MV-4-11 (cell line): ENCODE results near the gene CHP1.
"Not testable (repeated sequence)": the region's sequence is repeated elsewhere in the genome, so short reads cannot be mapped to it uniquely, and the experiment has no call there.

Experiments
- DNase-seq: peaks from one replicate; lab custom pipeline; 2025; lab: John Stamatoyannopoulos, UW

Gene CHP1

GRCh38 chr15:41230650-41231421, at the start of gene CHP1, which contains the start of gene EXD1:
Gene CHP1 (plus strand): TSS chr15:41231268. CDS start chr15:41231383, 115 bp downstream.
Gene EXD1 (minus strand): TSS chr15:41230757. CDS start chr15:41226575, 4,182 bp downstream.
- DNase-seq: peak; percentile 97

- DNase-seq: no peak
Measured at GRCh38 chr15:41182266-41182665, 48.8 kb upstream of the CHP1 start.

DNA sequence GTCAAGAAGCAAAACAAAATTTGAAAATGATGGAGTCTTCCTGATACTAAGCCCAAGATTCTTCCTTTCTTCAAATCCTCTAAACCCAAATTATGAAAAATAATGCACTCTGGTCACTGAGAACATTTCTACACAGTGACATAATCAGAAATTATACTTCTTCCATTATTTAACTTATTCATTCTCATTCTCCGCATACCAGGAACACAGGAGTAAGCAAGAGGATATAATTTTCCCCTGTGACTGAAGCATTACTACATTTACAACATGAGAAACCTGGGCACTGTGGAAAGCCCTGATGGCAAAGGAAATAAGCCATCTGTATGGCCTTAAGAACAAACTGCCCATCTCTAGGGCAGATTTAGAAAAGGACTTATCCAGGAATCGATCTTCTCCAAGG, 47.5 kb upstream of the CHP1 start:
- no peak for DNase-seq

DNA sequence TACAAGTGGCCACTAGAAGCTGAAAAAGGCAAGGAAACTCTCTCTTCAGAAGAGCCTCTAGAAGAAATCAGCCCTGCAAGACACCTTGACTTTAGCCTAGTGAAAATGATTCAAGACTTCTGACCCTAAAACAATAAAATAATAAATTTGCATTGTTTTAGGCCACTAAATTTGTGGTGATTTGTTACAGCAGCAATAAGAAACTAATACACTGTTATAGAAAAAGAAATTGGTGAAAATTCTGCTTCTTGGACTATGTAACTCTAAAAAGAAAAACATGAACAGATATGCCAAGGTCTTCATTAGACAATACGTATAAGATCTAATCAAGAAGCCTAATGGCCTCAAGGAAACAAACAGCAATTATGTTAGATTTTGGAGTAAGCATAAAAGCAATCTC, 36.6 kb upstream of the CHP1 start:
- no peak for DNase-seq

GRCh38 chr15:41199470-41199869, 31.6 kb upstream of the CHP1 start:
- no peak for DNase-seq

- DNase-seq: no peak
Measured at GRCh38 chr15:41203395-41203794, 27.7 kb upstream of the CHP1 start.

GRCh38 chr15:41205315-41205714, 25.8 kb upstream of the CHP1 start:
- no peak for DNase-seq

DNA sequence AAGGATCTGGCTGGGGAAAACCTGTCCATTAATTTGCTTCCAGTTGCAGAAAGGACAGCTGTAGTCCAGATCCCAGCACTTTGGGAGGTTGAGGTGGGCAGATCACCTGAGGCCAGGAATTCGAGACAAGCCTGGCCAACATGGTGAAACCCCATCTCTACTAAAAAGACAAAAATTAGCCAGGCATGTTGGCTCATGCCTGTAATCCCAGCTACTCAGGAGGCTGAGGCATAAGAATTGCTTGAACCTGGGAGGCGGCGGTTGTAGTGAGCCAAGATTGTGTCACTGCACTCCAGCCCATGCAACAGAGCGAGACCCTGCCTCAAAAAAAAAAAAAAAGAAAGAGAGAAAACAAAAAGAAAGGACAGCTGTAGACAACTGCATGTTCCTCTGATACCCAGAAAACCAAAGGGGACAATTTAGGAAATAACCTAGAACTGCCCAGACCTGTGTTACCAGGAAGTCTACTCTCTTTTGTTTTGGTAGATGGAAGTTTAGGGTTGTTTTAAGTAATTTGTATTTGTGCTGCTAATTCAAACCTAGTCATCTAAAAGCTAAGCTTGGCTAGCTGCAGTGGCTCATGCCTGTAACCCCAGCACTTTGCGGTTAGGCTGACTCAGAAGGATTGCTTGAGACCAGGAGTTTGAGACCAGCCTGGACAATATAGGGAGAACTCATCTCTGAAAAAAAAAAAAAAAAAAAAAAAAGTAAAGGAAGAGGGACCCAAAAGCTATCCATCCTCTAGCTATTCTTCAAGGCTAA, 23.2 kb upstream of the CHP1 start:
- peak; percentile 80 for DNase-seq

GRCh38 chr15:41215708-41216107, 15.4 kb upstream of the CHP1 start:
- DNase-seq: peak; percentile 95

DNA sequence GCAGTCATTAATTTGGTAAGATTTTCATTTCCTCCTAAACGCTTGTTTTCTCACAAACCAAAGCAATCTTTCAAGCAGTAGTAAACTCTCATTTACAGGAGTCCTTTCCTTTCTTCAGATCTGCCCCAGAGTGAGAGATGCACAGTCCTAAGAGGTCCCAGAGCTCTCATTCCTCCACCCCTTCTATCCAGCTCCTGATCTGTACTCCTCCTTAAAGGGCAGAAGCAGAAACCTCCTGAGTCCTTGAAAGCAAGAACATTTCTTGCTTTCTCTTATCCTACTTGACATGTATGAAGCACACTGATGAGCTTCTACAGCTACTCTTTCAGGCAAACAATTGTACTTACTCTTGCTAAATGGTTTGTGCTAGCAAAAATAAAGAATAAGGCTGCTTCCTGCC, 12.2 kb upstream of the CHP1 start:
- no peak for DNase-seq

DNA sequence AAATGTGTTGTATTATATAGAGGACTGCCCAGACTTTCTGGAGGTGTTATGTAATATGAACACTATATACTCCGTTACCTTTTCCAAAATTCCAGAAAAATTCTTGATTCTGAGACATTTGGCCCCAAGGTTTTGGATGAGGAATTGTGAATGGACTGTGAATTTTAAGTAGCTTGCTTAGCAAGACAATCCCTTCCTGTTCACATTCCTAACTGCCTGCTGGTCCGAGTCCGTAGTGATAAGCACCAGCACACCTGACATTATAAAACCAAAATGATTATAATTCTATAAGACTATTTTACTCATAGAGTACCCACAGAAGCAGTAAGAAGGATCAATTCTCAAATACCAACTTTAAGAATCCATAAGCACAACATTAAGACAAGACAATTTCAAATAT, 11.7 kb upstream of the CHP1 start:
- DNase-seq: no peak

DNA sequence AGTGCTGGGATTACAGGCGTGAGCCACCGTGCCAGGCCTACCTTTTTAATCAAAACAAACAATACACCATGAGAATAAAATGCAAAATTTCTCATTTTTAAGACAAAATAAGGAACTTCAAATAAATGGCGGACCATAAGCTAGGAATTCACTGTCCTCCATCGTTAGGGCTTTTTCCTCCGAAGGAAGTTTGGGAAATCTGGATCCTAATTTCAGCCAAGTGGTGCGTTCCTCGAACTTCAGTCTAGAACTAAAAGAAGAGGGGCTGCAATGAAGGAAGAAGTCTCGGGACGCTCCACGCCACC, 771 bp upstream of the CHP1 start:
- DNase-seq: no peak

- no peak for DNase-seq
Measured at GRCh38 chr15:41231422-41232226, 556 bp downstream of the CHP1 start.

GRCh38 chr15:41233367-41233771, 2.3 kb downstream of the CHP1 start:
- DNase-seq: no peak

- not testable (repeated sequence) for DNase-seq
Measured at GRCh38 chr15:41235228-41235627, 4.2 kb downstream of the CHP1 start.

DNA sequence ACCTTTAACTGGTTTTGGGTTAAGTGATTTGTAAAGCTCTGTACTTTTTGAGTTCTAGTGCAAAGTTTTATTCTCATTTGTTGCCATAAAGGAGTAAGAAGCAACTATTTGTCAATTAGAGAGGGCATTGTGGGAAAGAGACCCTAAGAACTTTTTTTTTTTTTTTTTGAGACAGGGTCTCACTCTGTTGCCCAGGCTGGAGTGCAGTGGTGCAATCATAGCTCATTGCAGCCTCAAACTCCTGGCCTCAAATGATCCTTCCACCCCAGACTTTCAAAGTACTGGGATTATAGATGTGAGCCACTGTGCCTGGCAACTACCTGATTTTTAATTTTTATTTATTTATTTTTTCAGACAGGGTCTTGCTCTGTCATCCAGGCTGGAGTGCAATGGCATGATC, 4.9 kb downstream of the CHP1 start:
- no peak for DNase-seq

GRCh38 chr15:41238100-41238499, 7.0 kb downstream of the CHP1 start:
- DNase-seq: no peak

- no peak for DNase-seq
Measured at GRCh38 chr15:41241221-41241964, 10.3 kb downstream of the CHP1 start.

DNA sequence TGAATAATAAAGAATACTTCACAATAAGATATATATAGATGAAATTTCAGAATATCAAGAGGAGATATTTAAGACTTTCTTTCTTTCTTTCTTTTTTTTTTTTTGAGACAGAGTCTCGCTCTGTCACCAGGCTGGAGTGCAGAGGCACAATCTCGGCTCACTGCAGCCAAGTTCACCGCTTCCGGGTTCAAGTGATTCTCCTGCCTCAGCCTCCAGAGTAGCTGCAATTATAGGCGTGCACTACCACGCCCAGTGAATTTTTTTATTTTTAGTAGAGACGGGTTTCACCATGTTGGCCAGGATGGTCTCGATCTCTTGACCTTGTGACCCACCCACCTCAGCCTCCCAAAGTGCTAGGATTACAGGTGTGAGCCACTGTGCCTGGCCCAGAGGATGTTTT, 19.7 kb downstream of the CHP1 start:
- DNase-seq: not testable (repeated sequence)

- DNase-seq: no peak
Measured at GRCh38 chr15:41251411-41251810, 20.3 kb downstream of the CHP1 start.

DNA sequence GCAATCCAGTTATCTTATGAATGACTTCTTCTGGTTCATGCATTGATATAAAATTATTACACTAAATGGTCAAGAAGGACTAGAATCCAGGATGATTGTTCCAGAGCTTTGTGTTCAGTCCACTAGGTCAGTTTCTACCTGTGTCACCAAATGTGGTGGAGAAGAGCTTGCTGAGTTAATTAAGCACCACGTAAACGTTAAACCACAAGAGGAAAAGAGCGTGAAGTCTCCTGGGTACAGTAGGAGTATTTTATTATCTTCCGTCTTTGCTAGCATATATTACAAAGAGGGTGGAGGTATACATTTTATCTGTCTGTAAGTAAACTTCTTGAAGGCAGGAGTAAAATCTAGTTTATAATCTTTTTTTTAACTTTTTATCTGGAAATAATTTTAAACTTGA, 23.5 kb downstream of the CHP1 start:
- no peak for DNase-seq

DNA sequence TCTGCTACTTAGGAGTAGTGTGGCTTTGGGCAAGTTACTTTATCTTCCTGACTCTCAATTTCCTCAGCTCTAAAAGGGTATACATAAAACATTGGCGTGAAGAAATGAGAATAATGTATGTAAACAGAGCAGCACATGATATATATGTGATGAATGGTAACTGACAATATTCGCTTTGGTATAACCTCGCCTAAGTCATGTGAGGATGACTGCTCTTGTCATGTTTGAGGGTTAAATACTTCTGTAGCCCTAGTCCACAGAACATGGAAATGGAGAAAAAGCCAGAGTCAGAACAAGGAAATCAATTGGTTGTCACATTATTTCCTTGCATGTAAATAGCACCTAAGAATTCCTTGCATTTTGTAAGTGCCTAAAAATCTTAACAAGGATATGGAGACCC, 25.0 kb downstream of the CHP1 start:
- DNase-seq: no peak
